Neural crest cell (in vitro differentiated cells): ENCODE results near the gene YBX2. TPM values are rescaled to one million over a fixed set of nuclear protein-coding genes. Genes with fewer than 3 reads are reported as not detected.

Experiments used
- DNase-seq: peaks from one replicate; pipeline ENCODE4 v3.0.0; 2021; ENCODE audit warnings: low read depth, mixed read lengths, low spot score
- H3K27ac Mint-ChIP-seq: one replicate; pipeline ENCODE4 v1.8.0; 2021; ENCODE audit warnings: mild to moderate bottlenecking, mixed read lengths; ENCODE audit not compliant: unreplicated experiment
- H3K27me3 Mint-ChIP-seq: 2 replicates; pipeline ENCODE4 v1.8.0; 2021; ENCODE audit warnings: low read depth, mild to moderate bottlenecking, mixed read lengths
- H3K36me3 Mint-ChIP-seq: 2 replicates; pipeline ENCODE4 v1.8.0; 2021; ENCODE audit warnings: low read depth, mild to moderate bottlenecking, mixed read lengths
- H3K4me1 Mint-ChIP-seq: 2 replicates; pipeline ENCODE4 v1.8.0; 2021; ENCODE audit warnings: mixed read lengths
- H3K4me3 Mint-ChIP-seq: one replicate; pipeline ENCODE4 v1.8.0; 2021; ENCODE audit warnings: mild to moderate bottlenecking, mixed read lengths
- H3K9me3 Mint-ChIP-seq: 2 replicates; pipeline ENCODE4 v1.8.0; 2021; ENCODE audit warnings: mixed read lengths
- CTCF ChIP-seq: fragments of 200-600 bp; sonication (generic); conservative IDR thresholded peaks from 2 replicates; pipeline ENCODE4 v1.5.0; 2021; ENCODE audit warnings: antibody characterized with exemption, mild to moderate bottlenecking
- total RNA-seq: library from RNA; stranded (reverse); gene quantifications from 2 replicates; pipeline ENCODE4 v1.2.1, GENCODE V29; 2021

YBX2 gene
- total RNA-seq, 1 donor from 2014 or later, result 0.54 TPM

GRCh38 chr17:7318121-7318860 is 23.9 kb upstream of the YBX2 start:
- no peaks in the 10 kb centered on the region for H3K9me3 Mint-ChIP-seq
- no peak for DNase-seq
- H3K36me3 Mint-ChIP-seq, result peaks cover 3% of the 10 kb centered on the region
- peaks cover 19% of the 10 kb centered on the region for H3K4me1 Mint-ChIP-seq
- peak overlapping the region; percentile 82 for H3K4me3 Mint-ChIP-seq
- peaks cover 5% of the 10 kb centered on the region for H3K27me3 Mint-ChIP-seq
- H3K27ac Mint-ChIP-seq, result no peak overlapping the region
- no peak for TF ChIP-seq CTCF

GRCh38 chr17:7317161-7317803 is 22.8 kb upstream of the YBX2 start:
- Mint-ChIP-seq H3K4me3 (peak overlapping the region; percentile 82), H3K27me3 (peaks cover 7% of the 10 kb centered on the region), H3K9me3 (no peaks in the 10 kb centered on the region), H3K27ac (peak overlapping the region; percentile 12), H3K4me1 (peaks cover 27% of the 10 kb centered on the region), H3K36me3 (peaks cover 12% of the 10 kb centered on the region)
- no peak for TF ChIP-seq CTCF
- no peak for DNase-seq

- peaks cover 16% of the 10 kb centered on the region for H3K36me3 Mint-ChIP-seq
- peaks cover 35% of the 10 kb centered on the region for H3K4me1 Mint-ChIP-seq
- peaks cover 9% of the 10 kb centered on the region for H3K27me3 Mint-ChIP-seq
- no peak for TF ChIP-seq CTCF
- peak overlapping the region; percentile 92 for H3K4me3 Mint-ChIP-seq
- no peak for DNase-seq
- H3K27ac Mint-ChIP-seq, result peak overlapping the region; percentile 75
- H3K9me3 Mint-ChIP-seq, result no peaks in the 10 kb centered on the region
These were observed 21.3 kb upstream of the YBX2 start for GRCh38 chr17:7315570-7316235.

- peaks cover 9% of the 10 kb centered on the region for H3K27me3 Mint-ChIP-seq
- peaks cover 23% of the 10 kb centered on the region for H3K36me3 Mint-ChIP-seq
- peak within 1 kb of the TSS; percentile 99 for H3K4me3 Mint-ChIP-seq
- H3K4me1 Mint-ChIP-seq, result peaks cover 43% of the 10 kb centered on the region
- H3K27ac Mint-ChIP-seq, result peak within 1 kb of the TSS; percentile 75
- no peaks in the 10 kb centered on the region for H3K9me3 Mint-ChIP-seq
- peak; percentile 86 for DNase-seq
- TF ChIP-seq CTCF, result no peak
These were observed 20.5 kb upstream of the YBX2 start, which contains the start of gene GPS2 for GRCh38 chr17:7314719-7315569. Gene GPS2, minus strand, starts transcription at chr17:7315360. Its CDS starts 308 bp downstream, at chr17:7315052.
